ES-I3 (cell line): ENCODE measurements around the gene ITGB6.
"Not testable (repeated sequence)": the region's sequence is repeated elsewhere in the genome, so short reads cannot be mapped to it uniquely, and the experiment has no call there.

Experiments used
- H3K36me3 ChIP-seq: 2 replicates; pipeline ENCODE4 v1.6.1; 2013; ENCODE audit warnings: mild to moderate bottlenecking, low read length, control low read depth, moderate library complexity; ENCODE audit not compliant: insufficient read depth
- H3K4me1 ChIP-seq: 2 replicates; pipeline ENCODE4 v1.6.1; 2013; ENCODE audit warnings: mild to moderate bottlenecking, control low read depth, low read length; ENCODE audit not compliant: insufficient read depth
- H3K9ac ChIP-seq: 2 replicates; pipeline ENCODE4 v1.6.1; 2013; ENCODE audit warnings: low read depth, mild to moderate bottlenecking, low read length, moderate library complexity
- H3K9me3 ChIP-seq: 2 replicates; pipeline ENCODE4 v1.6.1; 2013; ENCODE audit warnings: mild to moderate bottlenecking, low read length, moderate library complexity; ENCODE audit not compliant: control insufficient read depth, insufficient read depth

The ITGB6 gene

GRCh38 chr2:160181146-160181836, 18.8 kb downstream of the ITGB6 start:
- H3K4me1 ChIP-seq, H3K36me3 ChIP-seq, H3K9me3 ChIP-seq: not testable (repeated sequence)
- peak overlapping the region; percentile 47 for H3K9ac ChIP-seq

- not testable (repeated sequence) for H3K36me3 ChIP-seq, H3K9me3 ChIP-seq, H3K4me1 ChIP-seq
- peak overlapping the region; percentile 47 for H3K9ac ChIP-seq
Observed at GRCh38 chr2:160180690-160181089, 19.4 kb downstream of the ITGB6 start.

- H3K9me3 ChIP-seq: no peaks in the 10 kb centered on the region
- H3K9ac ChIP-seq: no peak overlapping the region
- H3K4me1 ChIP-seq: no peaks in the 10 kb centered on the region; the same call in 1 of the 2 replicates
- H3K36me3 ChIP-seq: no peaks in the 10 kb centered on the region
Observed at GRCh38 chr2:160180172-160180571, 19.9 kb downstream of the ITGB6 start.

GRCh38 chr2:160175169-160176134, 24.6 kb downstream of the ITGB6 start:
- Histone ChIP-seq H3K9ac (no peak overlapping the region), H3K4me1 (no peaks in the 10 kb centered on the region), H3K36me3 (no peaks in the 10 kb centered on the region), H3K9me3 (no peaks in the 10 kb centered on the region)

- Histone ChIP-seq H3K9me3 (no peaks in the 10 kb centered on the region), H3K36me3 (no peaks in the 10 kb centered on the region), H3K9ac (no peak overlapping the region)
Observed at GRCh38 chr2:160174322-160174721, 25.8 kb downstream of the ITGB6 start.

GRCh38 chr2:160169988-160170387, 30.1 kb downstream of the ITGB6 start:
- no peak overlapping the region for H3K9ac ChIP-seq

More at GRCh38 chr2:160174322-160174721, 25.8 kb downstream of the ITGB6 start:
- no peaks in the 10 kb centered on the region for H3K4me1 ChIP-seq

GRCh38 chr2:160169471-160169870, 30.6 kb downstream of the ITGB6 start:
- H3K4me1 ChIP-seq: no peaks in the 10 kb centered on the region
- no peak overlapping the region for H3K9ac ChIP-seq
- no peaks in the 10 kb centered on the region for H3K36me3 ChIP-seq
- H3K9me3 ChIP-seq: no peaks in the 10 kb centered on the region

More at GRCh38 chr2:160169988-160170387, 30.1 kb downstream of the ITGB6 start:
- Histone ChIP-seq H3K4me1 (no peaks in the 10 kb centered on the region), H3K36me3 (no peaks in the 10 kb centered on the region), H3K9me3 (no peaks in the 10 kb centered on the region)

GRCh38 chr2:160168878-160169277, 31.2 kb downstream of the ITGB6 start:
- no peak overlapping the region for H3K9ac ChIP-seq

GRCh38 chr2:160167089-160167740, 32.9 kb downstream of the ITGB6 start:
- Histone ChIP-seq H3K4me1 (no peaks in the 10 kb centered on the region), H3K36me3 (no peaks in the 10 kb centered on the region), H3K9ac (no peak overlapping the region), H3K9me3 (no peaks in the 10 kb centered on the region)

More at GRCh38 chr2:160168878-160169277, 31.2 kb downstream of the ITGB6 start:
- no peaks in the 10 kb centered on the region for H3K4me1 ChIP-seq
- H3K36me3 ChIP-seq: no peaks in the 10 kb centered on the region
- H3K9me3 ChIP-seq: no peaks in the 10 kb centered on the region

GRCh38 chr2:160165996-160166395, 34.1 kb downstream of the ITGB6 start:
- H3K9me3 ChIP-seq: no peaks in the 10 kb centered on the region
- no peaks in the 10 kb centered on the region for H3K4me1 ChIP-seq
- H3K9ac ChIP-seq: no peak overlapping the region
- H3K36me3 ChIP-seq: no peaks in the 10 kb centered on the region

GRCh38 chr2:160165081-160165480, 35.0 kb downstream of the ITGB6 start:
- Histone ChIP-seq H3K9me3 (no peaks in the 10 kb centered on the region), H3K9ac (no peak overlapping the region), H3K4me1 (no peaks in the 10 kb centered on the region), H3K36me3 (no peaks in the 10 kb centered on the region)

GRCh38 chr2:160157861-160158829, 41.9 kb downstream of the ITGB6 start:
- H3K9me3 ChIP-seq: no peaks in the 10 kb centered on the region
- H3K9ac ChIP-seq: no peak overlapping the region
- no peaks in the 10 kb centered on the region for H3K36me3 ChIP-seq
- no peaks in the 10 kb centered on the region; the same call in 1 of the 2 replicates for H3K4me1 ChIP-seq

- no peak overlapping the region for H3K9ac ChIP-seq
- no peaks in the 10 kb centered on the region for H3K9me3 ChIP-seq
- H3K4me1 ChIP-seq: no peaks in the 10 kb centered on the region; the same call in 1 of the 2 replicates
- H3K36me3 ChIP-seq: no peaks in the 10 kb centered on the region
Observed at GRCh38 chr2:160156665-160157064, 43.4 kb downstream of the ITGB6 start.
